GM21515 (cell line): Measurements from ENCODE around the gene ZNF385C.
"Not testable (repeated sequence)": the region's sequence is repeated elsewhere in the genome, so short reads cannot be mapped to it uniquely, and the experiment has no call there.

ENCODE experiments used
- ATAC-seq: cut with Tn5 transposase; IDR thresholded peaks from one replicate; pipeline ENCODE4 v1.9.1; 2021; ENCODE audit not compliant: unreplicated experiment

Gene ZNF385C, protein sequence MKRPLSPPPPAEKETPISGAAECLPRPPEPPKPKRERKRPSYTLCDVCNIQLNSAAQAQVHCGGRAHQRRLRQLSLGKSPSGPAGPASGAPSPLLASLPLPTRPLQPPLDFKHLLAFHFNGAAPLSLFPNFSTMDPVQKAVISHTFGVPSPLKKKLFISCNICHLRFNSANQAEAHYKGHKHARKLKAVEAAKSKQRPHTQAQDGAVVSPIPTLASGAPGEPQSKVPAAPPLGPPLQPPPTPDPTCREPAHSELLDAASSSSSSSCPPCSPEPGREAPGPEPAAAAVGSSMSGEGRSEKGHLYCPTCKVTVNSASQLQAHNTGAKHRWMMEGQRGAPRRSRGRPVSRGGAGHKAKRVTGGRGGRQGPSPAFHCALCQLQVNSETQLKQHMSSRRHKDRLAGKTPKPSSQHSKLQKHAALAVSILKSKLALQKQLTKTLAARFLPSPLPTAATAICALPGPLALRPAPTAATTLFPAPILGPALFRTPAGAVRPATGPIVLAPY

DNA sequence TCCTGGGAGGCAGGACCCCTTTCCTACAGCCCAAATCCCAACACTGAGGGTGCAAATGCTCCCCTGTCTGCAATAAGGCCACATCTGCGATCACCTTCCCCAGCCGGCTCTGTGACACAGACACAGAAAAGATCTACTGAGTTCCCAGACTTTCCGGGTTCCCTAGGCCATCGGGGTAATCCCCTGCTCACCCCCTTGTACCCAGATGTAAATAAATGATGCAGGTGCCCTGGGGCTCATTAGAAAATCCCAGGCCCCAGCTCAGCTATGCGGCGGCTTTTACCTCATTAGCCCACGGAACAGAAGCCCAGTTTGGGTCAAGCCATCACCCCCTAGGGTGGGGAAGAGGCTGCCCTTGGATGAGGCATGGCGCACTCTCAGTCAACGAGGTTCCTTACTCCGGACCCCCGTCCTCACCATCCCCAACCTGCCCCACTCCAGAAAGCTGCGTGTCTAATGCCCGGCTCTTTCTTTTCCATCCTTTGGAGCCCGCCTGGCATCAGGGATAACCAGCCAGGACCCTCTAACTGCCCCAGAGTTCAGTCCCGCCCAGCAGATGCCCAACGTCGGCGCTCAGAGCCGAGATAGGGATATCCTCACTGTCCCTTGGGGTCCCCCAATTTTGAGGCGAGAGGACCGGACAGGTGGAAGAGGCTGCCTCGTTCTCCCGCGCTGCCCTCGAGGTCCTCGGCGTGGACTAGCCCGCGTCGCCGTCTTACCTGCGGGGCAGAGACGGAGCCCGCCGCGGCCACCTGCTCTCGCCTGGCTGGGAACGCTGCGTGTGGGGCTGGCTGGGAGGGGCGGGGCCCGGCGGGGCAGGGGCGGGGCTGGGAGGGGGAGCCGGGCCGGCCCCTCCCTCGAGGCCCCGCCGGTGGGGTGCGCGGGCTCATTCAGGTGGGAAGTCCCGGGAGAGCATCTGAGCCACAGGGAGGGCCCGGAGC, at the start of gene ZNF385C:
TSS of gene ZNF385C (minus strand) at position 783 of the 941 bp plus-strand sequence. CDS start 35,417 bp downstream, outside the sequence.
- ATAC-seq: no peak

GRCh38 chr17:42146911-42147607, 48.8 kb upstream of the ZNF385C start:
- ATAC-seq: no peak

DNA sequence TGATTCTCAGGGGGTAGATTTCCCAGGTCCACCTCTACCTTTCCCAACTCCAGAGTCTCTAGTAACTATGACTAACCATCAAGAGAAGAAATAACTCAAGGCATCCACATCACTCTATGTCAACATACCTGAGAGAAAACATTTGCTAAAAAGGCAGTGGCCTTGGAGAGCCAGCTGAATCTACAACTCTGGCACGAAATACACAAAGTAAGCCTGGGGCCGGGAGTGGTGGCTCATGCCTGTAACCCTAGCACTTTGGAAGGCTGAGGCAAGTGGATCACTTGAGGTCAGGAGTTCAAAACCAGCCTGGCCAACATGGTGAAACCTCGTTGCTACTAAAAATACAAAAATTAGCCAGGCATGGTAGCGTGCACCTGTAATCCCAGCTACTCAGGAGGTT, 44.9 kb upstream of the ZNF385C start:
- ATAC-seq: not testable (repeated sequence)

DNA sequence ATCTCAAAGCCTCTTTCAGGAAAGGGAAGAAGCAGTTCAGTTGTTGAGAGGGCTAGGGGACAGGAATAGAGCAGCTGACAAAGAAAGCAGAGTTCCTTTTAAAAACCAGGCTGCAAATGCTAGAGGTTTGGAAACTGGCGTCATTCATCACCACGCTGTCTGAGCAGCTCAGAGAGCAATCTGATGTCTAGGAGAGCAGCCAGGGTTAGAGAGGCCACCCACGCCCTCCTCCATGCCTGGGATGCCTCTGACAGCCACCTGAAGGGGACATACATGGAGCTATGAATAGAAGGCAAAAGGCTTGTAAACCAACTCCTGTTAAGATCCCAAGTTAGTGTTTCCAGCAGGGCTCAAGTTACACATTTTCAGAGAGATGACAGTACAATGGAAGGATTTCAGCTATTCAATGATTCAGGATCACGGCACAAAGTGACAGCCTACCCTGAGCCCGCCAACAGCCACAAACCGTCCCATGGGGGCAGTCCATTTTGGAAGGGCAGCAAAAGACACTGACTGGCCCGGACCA, 44.2 kb upstream of the ZNF385C start:
- ATAC-seq: no peak

DNA sequence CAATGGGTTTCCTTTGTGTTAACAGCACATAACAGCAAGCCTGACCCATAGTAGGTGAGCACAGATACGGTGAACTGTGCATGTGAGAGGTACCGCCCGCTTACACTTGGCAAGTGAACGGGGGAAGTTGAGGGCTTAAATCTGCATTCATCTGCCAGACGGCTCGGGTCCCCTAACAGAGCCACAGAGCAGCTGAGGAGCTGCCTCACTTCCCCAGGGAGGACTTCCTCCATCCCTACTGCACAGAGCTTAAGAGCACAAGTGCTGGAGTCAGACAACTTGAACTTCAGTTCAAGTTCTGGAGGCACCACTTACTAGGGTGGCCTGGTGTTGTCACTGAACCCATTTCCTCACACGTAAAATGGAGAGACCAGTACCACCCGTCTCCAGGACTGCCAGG, 43.1 kb upstream of the ZNF385C start:
- ATAC-seq: no peak

GRCh38 chr17:42140690-42141089, 42.4 kb upstream of the ZNF385C start:
- not testable (repeated sequence) for ATAC-seq

- no peak for ATAC-seq
Measured at GRCh38 chr17:42138749-42139492, 40.6 kb upstream of the ZNF385C start.

- ATAC-seq: no peak
Measured at GRCh38 chr17:42136654-42137051, 38.4 kb upstream of the ZNF385C start.

GRCh38 chr17:42135664-42136653, 37.7 kb upstream of the ZNF385C start:
- no peak for ATAC-seq

- no peak for ATAC-seq
Measured at GRCh38 chr17:42135151-42135550, 36.9 kb upstream of the ZNF385C start.

DNA sequence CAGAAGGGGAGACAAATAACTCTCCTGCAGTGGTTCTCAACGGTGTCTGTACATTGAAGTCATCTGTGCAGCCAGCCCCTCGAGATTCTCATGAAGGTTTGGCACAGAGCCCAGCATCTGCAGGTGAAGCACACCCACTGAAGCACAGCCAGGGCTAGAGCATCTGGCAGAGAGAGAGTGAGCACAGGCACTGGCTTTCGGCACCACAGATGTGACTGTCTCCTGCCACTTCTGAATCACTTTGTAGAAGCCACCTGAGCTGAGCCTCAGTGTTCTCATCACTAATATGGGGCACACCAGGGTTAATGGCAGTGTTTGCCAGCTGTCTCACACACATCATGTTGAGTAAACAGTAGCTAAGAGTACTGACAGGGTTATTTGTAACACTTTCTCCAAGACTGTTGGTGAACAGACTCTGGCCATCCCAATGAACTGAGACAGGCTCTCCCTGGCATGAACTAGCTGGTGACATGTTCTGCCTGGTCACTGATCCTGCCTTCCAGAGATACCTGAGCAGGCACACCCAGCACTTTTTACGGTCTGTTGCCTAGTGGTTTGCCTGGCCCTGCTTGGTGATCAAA, 35.3 kb upstream of the ZNF385C start:
- ATAC-seq: no peak

GRCh38 chr17:42132941-42133340, 34.7 kb upstream of the ZNF385C start:
- ATAC-seq: no peak

DNA sequence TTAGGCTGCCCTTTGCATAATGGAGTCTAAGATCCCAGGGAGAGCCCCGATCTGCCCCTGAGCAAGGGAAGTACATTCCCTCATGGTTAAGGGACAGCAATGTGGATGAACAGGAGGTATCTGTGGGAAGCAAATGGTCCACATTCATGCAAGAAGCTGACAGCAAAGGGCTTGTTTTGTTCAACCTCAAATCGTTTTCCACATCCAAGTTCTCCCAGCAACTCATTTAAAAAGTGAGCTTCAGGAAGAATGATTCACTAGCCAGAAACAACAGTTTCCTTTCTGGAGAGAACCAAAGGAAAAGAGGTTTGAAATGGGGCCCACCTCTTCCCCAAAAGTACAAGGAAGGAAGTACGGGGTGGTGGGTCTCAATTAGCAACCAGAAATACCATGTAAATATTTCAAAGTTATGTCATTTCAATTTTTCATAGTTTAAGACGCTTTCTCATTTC, 33.7 kb upstream of the ZNF385C start:
- no peak for ATAC-seq

DNA sequence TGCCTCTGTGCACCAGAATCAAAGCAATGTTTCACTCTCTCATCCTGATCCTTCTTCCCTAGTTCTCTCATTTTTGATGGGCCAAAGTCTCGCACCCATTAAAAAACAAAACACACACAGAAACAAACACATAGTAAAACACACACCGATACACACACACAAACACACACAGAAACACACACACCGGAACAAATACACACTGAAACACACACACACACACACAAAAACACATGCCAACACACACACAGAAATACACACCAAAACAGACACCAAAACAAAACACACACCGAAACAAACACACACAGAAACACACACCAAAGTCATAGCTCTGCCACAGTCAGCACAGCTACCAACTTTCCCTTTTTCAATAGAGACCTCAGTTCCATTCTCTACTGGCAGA, 33.0 kb upstream of the ZNF385C start:
- no peak for ATAC-seq

GRCh38 chr17:42130310-42130936, 32.1 kb upstream of the ZNF385C start:
- ATAC-seq: no peak

DNA sequence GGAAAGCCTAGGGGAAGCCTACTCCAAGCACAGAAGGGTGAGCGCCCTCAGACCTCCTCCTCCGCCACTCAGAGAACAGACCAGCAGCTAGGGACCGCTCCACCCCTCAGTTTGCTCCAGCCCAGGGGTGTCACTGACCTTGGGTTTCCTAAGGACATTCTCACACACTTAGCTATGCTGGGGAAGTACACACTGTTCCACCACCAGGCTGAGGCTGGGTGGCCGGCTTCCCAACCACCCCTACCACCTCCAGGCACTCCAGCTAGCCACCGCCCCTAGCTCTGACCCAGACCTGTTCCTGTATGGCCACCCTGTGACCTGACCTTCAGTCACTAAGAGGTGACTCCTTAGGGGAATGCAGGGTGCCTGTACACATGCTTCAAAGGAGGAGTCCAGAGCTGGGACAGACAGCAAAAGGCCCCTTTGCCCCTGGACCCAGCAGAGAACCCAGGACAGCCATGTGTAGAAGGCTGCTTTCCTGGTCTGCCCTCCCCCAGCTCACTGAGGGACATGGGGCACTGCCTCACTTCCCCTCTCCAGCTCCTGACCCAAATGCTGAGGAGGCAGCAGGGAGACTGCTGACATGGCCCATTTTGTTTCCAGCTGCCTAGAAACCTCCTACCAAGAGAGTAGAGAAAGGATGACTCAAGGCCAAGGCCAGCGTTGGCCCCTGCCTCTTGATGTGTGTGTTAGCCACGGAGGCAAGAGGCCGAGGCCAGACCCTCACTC, 31.0 kb upstream of the ZNF385C start:
- ATAC-seq: no peak

DNA sequence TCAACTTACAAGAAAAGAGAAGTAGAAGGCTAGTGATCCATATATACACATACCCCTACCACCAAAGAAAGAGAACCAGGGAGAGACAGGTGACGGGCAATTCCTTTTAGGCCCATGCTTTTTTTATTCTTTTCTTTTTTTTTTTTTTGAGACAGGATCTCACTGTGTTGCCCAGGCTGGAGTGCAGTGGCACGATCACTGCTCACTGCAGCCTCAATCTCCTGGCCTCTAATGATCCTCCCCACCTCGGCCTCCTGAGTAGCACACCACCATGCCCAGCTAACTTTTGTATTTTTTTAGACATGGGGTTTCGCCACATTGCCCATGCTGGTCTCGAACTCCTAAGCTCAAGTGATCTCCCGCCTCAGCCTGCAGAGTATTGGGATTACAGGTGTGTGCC, 29.1 kb upstream of the ZNF385C start:
- no peak for ATAC-seq
